Sigmoid colon (tissue), 4 donors: ENCODE results near the gene NIPAL3.

Source experiments
- POLR2A ChIP-seq, 2 donors: fragments of 450-650 bp; IDR thresholded peaks; one replicate each; pipeline ENCODE4 v1.6.1; 2016; ENCODE audit warnings: antibody characterized with exemption in 2 of 2, mild to moderate bottlenecking in 2 of 2, moderate library complexity in 2 of 2
- POLR2AphosphoS5 ChIP-seq, 4 donors: sonication (generic); formaldehyde crosslinking; IDR thresholded peaks; one replicate each; pipeline ENCODE4 v1.6.1; 2017; ENCODE audit warnings: antibody characterized with exemption in 4 of 4
- TF ChIP-seq, protein P1 (sequence below), 4 experiments: fragments of 450-650 bp in 3 of 4; fragments of 200-600 bp in 1 of 4; IDR thresholded peaks; one replicate each; pipeline ENCODE4 v1.5.1; 2016 to 2019; ENCODE audit warnings: antibody characterized with exemption in 4 of 4, mild to moderate bottlenecking in 3 of 4, moderate library complexity in 2 of 4

DNA sequence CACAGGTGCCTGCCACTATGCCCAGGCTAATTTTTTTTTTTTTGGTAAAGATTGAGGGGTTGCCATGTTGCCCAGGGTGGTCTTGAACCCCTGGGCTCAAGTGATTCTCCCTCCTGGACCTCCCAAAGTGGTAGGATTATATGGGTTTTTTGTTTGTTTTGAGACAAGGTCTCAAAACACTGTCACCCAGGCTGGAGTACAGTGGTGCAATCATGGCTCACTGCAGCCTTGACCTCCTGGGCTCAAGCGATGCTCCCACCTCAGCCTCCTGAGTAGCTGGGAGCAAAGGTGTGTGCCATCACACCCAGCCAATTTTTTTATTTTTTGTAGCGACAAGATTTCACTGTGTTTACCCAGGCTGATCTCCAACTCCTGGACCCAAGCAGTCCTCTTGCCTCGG is 78.2 kb downstream of the NIPAL3 start:
- TF ChIP-seq, protein P1, sequence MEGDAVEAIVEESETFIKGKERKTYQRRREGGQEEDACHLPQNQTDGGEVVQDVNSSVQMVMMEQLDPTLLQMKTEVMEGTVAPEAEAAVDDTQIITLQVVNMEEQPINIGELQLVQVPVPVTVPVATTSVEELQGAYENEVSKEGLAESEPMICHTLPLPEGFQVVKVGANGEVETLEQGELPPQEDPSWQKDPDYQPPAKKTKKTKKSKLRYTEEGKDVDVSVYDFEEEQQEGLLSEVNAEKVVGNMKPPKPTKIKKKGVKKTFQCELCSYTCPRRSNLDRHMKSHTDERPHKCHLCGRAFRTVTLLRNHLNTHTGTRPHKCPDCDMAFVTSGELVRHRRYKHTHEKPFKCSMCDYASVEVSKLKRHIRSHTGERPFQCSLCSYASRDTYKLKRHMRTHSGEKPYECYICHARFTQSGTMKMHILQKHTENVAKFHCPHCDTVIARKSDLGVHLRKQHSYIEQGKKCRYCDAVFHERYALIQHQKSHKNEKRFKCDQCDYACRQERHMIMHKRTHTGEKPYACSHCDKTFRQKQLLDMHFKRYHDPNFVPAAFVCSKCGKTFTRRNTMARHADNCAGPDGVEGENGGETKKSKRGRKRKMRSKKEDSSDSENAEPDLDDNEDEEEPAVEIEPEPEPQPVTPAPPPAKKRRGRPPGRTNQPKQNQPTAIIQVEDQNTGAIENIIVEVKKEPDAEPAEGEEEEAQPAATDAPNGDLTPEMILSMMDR (IDR thresholded peaks at IDR 0.05), result no peak
- TF ChIP-seq POLR2AphosphoS5 (IDR thresholded peaks at IDR 0.05), result no peak
- TF ChIP-seq POLR2A (IDR thresholded peaks at IDR 0.05), result no peak
